Testis (tissue), 3 donors: Measurements from ENCODE around the gene CRACDL. TPM values are rescaled to one million over a fixed set of nuclear protein-coding genes. Genes with fewer than 3 reads are reported as not detected.

Source experiments
- DNase-seq: peaks from one replicate; pipeline ENCODE4 v3.0.0-alpha.2; 2019
- H3K27ac ChIP-seq, 2 donors: fragments of 200-600 bp; sonication (generic); one replicate each; pipeline ENCODE4 v1.5.1; 2019
- H3K27me3 ChIP-seq: fragments of 200-600 bp; sonication (generic); one replicate; pipeline ENCODE4 v1.5.1; 2019
- H3K36me3 ChIP-seq: fragments of 200-600 bp; sonication (generic); one replicate; pipeline ENCODE4 v1.5.1; 2017; ENCODE audit warnings: low read depth; ENCODE audit errors: missing control alignments
- H3K4me1 ChIP-seq: fragments of 200-600 bp; sonication (generic); one replicate; pipeline ENCODE4 v1.5.1; 2019
- H3K4me3 ChIP-seq, 2 donors: fragments of 200-600 bp; sonication (generic); one replicate each; pipeline ENCODE4 v1.5.1; 2017 to 2019
- H3K9me3 ChIP-seq: fragments of 200-600 bp; sonication (generic); one replicate; pipeline ENCODE4 v1.5.1; 2017
- CTCF ChIP-seq, 3 experiments: fragments of 450-650 bp in 2 of 3; fragments of 200-600 bp in 1 of 3; sonication (generic) in 1 of 3; IDR thresholded peaks; one replicate each; pipeline ENCODE4 v1.5.1; 2016 to 2019; ENCODE audit warnings: antibody characterized with exemption in 3 of 3, mild to moderate bottlenecking in 2 of 3, moderate library complexity in 1 of 3
- POLR2A ChIP-seq: fragments of 450-650 bp; IDR thresholded peaks from one replicate; pipeline ENCODE4 v1.6.1; 2017; ENCODE audit warnings: antibody characterized with exemption, mild to moderate bottlenecking, moderate library complexity
- WGBS, 2 donors: methylation state at CpG; one replicate each; pipeline ENCODE4 v1.1.5; 2018; 5-methylcytosine and 5-hydroxymethylcytosine counted together
- intact Hi-C: fragments of 100-400 bp; cut with DNase I; formaldehyde crosslinking; loops from one replicate; pipeline ENCODE4 v1.15.1; 2023; ENCODE audit warnings: low total_unique reads
- polyA plus RNA-seq: library from polyadenylated mRNA; stranded (reverse); fragments of 350-450 nt; fragmentation: Illumina TruSeq; extraction: RNeasy Lipid Tissue Mini Kit (QIAGEN cat#74804); gene quantifications from one replicate; pipeline ENCODE4 v1.2.3, GENCODE V29; 2014; ENCODE audit warnings: low read depth, low replicate concordance; ENCODE audit not compliant: insufficient read depth
- total RNA-seq, 2 donors: library from RNA; depleted of rRNA; stranded (reverse); fragments of >200 nt; gene quantifications; one replicate each; pipeline ENCODE4 v1.2.3, GENCODE V29; 2016

CRACDL gene
- total and polyA plus RNA-seq, 3 donors from 2014 or later = 8.4 to 30.4 (median 29.1) TPM

GRCh38 chr2:98793897-98794830, 141.9 kb downstream of the CRACDL start:
- TF ChIP-seq CTCF (IDR thresholded peaks at IDR 0.05) (no peak), POLR2A (no peak)

GRCh38 chr2:98793275-98793674, 142.8 kb downstream of the CRACDL start:
- no peaks in the 10 kb centered on the region for H3K27me3 ChIP-seq
- no peaks in the 10 kb centered on the region for H3K36me3 ChIP-seq
- TF ChIP-seq POLR2A (no peak), CTCF (IDR thresholded peaks at IDR 0.05) (no peak)
- H3K27ac ChIP-seq = no peak overlapping the region
- no peaks in the 10 kb centered on the region for H3K9me3 ChIP-seq
- 83 to 89% methylated on average over 5 of the region's 5 CpGs for WGBS, 2 donors
- no peaks in the 10 kb centered on the region for H3K4me1 ChIP-seq
- no peak overlapping the region for H3K4me3 ChIP-seq
- no peak for DNase-seq
- intact Hi-C loops = no loop called here

More at GRCh38 chr2:98793897-98794830, 141.9 kb downstream of the CRACDL start:
- no peak overlapping the region for H3K4me3 ChIP-seq
- H3K36me3 ChIP-seq = no peaks in the 10 kb centered on the region
- no peaks in the 10 kb centered on the region for H3K9me3 ChIP-seq
- no peaks in the 10 kb centered on the region for H3K4me1 ChIP-seq
- intact Hi-C loops = no loop called here
- DNase-seq = no peak
- no peak overlapping the region for H3K27ac ChIP-seq
- WGBS, 2 donors = 75 to 87% methylated on average over 11 of the region's 11 CpGs
- H3K27me3 ChIP-seq = no peaks in the 10 kb centered on the region

GRCh38 chr2:98790221-98790620, 145.8 kb downstream of the CRACDL start:
- Histone ChIP-seq H3K4me3 (no peak overlapping the region), H3K4me1 (no peaks in the 10 kb centered on the region), H3K27me3 (no peaks in the 10 kb centered on the region), H3K27ac (no peak overlapping the region), H3K9me3 (no peaks in the 10 kb centered on the region), H3K36me3 (no peaks in the 10 kb centered on the region)
- DNase-seq = no peak
- TF ChIP-seq POLR2A (no peak), CTCF (IDR thresholded peaks at IDR 0.05) (no peak)
- intact Hi-C loops = no loop called here
- WGBS, 2 donors = 95 to 100% methylated on average over 6 of the region's 6 CpGs

- H3K27ac ChIP-seq = no peak overlapping the region
- no peaks in the 10 kb centered on the region for H3K36me3 ChIP-seq
- no peaks in the 10 kb centered on the region for H3K4me1 ChIP-seq
- H3K9me3 ChIP-seq = no peaks in the 10 kb centered on the region
- no peak overlapping the region for H3K4me3 ChIP-seq
- H3K27me3 ChIP-seq = no peaks in the 10 kb centered on the region
- intact Hi-C loops = no loop called here
- no peak for DNase-seq
- TF ChIP-seq POLR2A = no peak
- TF ChIP-seq CTCF (IDR thresholded peaks at IDR 0.05) = no peak
- 83 to 85% methylated on average over 8 of the region's 8 CpGs for WGBS, 2 donors
Observed at GRCh38 chr2:98787700-98788099, 148.3 kb downstream of the CRACDL start.
